ENCODE results near the gene DCAF6.

Gene DCAF6

DNA sequence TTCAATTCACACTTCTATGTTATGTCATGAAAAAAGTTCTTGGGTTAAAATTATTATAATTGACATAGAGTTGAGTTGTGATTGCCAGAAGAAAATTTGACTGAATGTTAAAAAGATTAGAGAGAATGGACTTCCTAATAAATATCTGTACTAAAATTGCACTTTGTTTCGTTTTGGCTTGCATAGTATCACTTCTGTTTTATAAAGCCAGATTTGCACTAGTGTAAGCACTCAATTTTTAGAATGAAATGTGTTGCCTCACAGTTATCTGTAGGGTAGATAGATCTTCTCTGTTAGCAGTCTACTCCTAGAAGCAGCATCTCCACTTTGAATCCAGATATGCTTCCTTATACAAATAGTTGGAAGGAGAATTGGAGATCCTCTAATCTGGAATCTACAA lies 95.5 kb downstream of the DCAF6 start:
- TF ChIP-seq, protein P1, sequence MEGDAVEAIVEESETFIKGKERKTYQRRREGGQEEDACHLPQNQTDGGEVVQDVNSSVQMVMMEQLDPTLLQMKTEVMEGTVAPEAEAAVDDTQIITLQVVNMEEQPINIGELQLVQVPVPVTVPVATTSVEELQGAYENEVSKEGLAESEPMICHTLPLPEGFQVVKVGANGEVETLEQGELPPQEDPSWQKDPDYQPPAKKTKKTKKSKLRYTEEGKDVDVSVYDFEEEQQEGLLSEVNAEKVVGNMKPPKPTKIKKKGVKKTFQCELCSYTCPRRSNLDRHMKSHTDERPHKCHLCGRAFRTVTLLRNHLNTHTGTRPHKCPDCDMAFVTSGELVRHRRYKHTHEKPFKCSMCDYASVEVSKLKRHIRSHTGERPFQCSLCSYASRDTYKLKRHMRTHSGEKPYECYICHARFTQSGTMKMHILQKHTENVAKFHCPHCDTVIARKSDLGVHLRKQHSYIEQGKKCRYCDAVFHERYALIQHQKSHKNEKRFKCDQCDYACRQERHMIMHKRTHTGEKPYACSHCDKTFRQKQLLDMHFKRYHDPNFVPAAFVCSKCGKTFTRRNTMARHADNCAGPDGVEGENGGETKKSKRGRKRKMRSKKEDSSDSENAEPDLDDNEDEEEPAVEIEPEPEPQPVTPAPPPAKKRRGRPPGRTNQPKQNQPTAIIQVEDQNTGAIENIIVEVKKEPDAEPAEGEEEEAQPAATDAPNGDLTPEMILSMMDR (IDR thresholded peaks at IDR 0.05; ENCODE audit: low read depth, low read length, missing control alignments): no peak
- DNase-seq (ENCODE audit: low read depth): no peak
- no peak overlapping the region for H3K4me3 ChIP-seq (ENCODE audit: low read depth, low read length)

DNA sequence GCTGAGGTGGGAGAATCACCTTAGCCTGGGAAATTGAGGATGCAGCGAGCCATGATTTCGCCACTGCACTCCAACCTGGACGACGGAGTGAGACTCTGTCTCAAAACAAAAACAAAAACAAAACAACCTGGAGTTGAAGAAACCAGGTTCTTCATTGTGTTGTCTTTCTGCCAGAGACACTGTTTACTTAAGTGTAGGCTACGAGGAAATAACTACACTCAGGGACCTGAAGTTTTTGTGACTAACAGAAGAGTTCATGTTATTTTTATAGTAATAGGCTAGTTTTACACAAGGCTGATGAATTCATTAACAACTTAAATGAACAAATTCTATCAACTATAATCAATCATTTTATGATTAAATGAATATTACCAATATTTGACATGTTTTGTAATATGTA lies 98.9 kb downstream of the DCAF6 start:
- TF ChIP-seq, protein P1 (IDR thresholded peaks at IDR 0.05; ENCODE audit: low read depth, low read length, missing control alignments): no peak
- H3K4me3 ChIP-seq (ENCODE audit: low read depth, low read length): no peak overlapping the region
- no peak for DNase-seq (ENCODE audit: low read depth)

DNA sequence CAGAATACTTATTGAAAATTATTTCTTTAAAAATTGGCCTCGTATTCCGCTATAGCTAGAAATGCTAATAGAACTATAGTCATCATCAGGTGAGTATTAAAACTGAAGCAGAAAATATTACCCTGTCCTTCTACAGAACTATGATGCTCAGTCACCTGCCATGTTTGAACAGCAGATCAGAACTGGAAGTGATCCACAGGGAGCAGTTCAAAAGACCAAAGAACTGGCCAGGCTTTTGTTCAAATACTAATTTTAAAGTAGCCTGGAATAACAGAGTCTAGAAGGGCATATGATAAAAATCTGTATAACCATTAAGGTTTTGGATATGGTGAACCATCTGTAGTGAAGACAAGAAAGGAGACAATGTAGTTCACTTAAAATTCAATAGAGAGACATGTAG lies 105.9 kb downstream of the DCAF6 start:
- no peak for DNase-seq (ENCODE audit: low read depth)
- no peak overlapping the region for H3K4me3 ChIP-seq (ENCODE audit: low read depth, low read length)
- TF ChIP-seq, protein P1 (IDR thresholded peaks at IDR 0.05; ENCODE audit: low read depth, low read length, missing control alignments): no peak

DNA sequence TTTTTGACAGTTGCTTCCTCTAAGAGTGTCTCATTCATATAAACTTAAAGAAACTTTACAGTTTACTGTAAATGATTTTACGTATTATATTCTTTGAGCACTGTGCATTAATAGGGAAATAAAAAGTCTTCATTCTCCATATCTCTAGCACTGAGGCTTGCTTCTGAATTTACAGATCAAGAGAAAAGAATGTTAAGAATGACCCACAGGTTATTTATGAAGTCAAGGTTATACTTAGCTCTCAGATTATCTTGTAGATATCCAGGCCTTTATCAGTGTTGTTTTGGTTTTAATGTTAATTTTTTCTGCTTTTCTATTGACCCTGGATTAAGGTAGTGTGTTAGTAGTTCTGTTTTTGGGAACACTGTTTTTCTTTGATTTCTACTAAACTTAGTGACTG lies 108.8 kb downstream of the DCAF6 start:
- TF ChIP-seq, protein P1 (IDR thresholded peaks at IDR 0.05; ENCODE audit: low read depth, low read length, missing control alignments): no peak
- no peak overlapping the region for H3K4me3 ChIP-seq (ENCODE audit: low read depth, low read length)
- no peak for DNase-seq (ENCODE audit: low read depth)

DNA sequence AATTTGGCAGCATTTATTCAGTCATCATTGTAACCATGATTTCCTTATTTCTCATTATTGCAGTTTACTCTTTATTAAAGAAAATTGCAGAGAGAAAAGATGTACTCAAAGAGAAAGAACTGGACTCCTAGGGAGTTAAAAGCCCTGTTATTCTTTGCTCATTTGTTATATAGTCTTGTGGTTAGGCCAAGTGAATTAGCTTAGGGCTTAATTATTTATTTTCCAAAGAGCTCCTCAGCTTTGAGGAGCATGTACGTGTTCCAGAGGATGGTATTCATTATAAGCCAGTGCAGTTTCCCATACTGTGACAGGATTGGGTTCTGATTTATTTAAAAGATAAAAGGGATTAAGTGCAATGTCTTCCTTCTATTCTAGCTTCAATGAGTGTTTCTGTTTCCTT lies 113.8 kb downstream of the DCAF6 start:
- DNase-seq (ENCODE audit: low read depth): no peak
- TF ChIP-seq, protein P1 (IDR thresholded peaks at IDR 0.05; ENCODE audit: low read depth, low read length, missing control alignments): no peak
- H3K4me3 ChIP-seq (ENCODE audit: low read depth, low read length): no peak overlapping the region

DNA sequence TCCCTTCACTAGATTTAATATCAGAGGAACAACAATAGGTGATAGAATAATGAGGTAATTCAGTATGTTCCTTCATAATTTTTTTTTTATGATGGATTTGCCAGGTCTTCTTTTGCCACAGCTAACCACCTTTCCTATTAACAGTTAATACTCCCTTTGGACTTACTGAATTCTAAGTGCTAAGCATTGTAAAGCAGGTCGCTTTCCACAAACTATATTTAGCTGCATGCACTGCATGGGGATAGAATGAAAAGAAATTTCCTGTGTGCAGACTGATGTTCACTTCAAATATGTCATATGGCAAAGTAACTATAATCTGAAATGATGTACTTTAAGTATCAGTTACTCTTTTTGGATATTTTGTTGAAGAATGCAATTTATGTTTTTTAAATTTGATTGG lies 114.4 kb downstream of the DCAF6 start:
- H3K4me3 ChIP-seq (ENCODE audit: low read depth, low read length): no peak overlapping the region
- TF ChIP-seq, protein P1 (IDR thresholded peaks at IDR 0.05; ENCODE audit: low read depth, low read length, missing control alignments): no peak
- DNase-seq (ENCODE audit: low read depth): no peak

DNA sequence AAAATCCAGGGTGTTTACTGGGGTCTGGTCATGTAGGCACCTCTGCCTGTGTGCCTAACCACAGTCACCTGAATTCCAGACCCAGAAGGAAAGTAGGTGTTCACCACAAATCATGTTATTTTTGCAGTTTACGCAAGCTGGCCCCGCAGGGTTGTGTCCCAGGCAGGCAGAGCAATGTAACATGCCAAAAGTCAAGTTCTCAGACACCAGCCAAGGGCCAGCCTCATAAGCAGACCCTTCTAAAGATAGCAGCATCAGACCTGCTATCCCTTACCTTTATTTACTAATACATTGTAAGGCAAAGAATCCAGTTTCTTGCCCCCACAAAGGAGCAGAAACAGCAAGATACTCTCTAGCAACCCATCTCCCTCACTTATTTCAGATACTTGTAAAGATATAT lies 117.2 kb downstream of the DCAF6 start:
- TF ChIP-seq, protein P1 (IDR thresholded peaks at IDR 0.05; ENCODE audit: low read depth, low read length, missing control alignments): no peak
- no peak overlapping the region for H3K4me3 ChIP-seq (ENCODE audit: low read depth, low read length)
- no peak for DNase-seq (ENCODE audit: low read depth)

Data from GM12864 (cell line).